Bone marrow (tissue), 2 donors: ENCODE data around the gene CADM1.

Source experiments
- DNase-seq, 2 donors: peaks; one replicate each; lab custom pipeline; 2025; lab: John Stamatoyannopoulos, UW

The CADM1 gene

DNA sequence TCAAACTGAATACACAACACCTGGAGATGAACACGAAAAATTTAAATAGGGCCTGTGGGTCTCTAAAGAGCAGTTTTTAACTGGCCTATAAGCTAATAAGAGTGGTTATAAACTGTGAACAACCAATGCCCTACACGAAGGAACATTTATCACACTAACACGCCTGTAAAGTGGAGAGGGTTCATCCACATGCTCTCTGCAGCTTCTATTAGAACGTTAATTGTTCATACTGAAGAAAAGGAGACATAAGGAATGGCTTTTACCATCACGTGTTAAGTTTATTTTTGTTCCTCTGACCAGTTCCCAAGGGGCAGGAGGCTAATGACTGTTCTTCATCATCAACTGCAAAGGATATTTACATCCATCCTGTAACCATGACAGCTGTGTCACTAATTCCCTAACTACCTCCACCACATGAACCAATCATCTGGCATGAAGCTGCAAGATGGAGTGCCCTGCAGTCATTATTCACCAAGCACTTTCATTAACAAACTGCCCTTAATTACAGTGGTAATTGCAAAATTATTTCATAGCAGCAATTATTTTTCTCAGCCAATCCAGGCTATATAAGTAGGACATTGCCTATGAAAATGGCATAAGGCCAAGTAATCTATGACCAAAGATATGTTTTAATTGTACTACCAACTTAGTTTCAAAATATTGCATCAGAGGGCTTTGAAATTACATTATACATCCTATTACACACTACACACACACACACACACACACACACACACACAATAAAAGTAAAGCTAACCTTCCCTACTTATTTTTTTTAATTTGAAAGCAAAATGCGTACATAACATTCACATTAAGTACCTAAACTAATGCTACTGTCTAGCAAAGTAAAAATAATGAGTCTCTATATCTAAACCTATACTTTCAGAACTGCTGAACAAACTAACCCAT, 186.7 kb downstream of the CADM1 start:
- DNase-seq, result no peak

DNA sequence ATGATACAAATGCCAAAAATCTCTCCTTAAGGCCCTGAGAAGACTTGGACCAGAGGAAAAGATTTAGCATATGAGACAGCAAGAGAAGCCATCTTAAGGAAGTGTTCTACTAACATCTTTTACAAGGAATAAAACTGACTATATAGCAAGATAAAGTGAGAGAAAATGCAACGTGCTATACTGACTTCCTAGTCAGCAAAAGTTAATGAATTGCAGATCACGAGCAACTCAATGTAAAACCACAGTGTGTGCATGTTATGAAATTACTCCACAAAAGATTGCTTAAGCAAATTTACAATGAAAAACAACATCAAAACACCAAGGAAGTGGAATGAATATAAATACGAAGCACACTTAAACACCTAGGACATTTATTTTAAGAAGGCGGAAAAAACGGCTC, 187.5 kb downstream of the CADM1 start:
- DNase-seq, result no peak

DNA sequence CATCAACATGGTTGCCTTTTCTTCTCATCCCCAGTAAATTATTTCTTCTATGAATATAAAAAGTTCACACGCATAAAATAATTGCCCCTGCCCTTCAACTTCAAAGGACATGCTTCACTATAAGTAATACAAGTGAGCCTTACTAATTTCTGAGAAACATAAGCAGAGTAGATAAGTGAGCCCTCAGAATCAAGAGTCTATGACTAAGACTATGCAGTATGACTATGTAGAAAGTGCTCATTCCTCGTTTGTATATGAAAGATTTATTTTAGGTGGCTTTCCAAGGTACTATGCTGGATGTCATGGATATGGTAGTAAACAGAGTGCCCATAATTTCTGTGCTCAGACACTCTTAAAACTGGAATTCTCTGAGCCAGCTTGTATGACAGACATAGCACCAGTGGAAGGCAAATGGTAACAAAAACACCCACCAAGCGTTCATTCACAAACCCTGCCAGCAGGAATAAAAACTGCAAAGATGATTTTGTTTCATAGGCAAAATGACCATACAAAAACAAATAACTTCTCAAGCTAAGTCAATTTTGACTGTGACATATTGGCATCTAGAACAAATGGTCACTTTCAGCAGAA, 189.8 kb downstream of the CADM1 start:
- DNase-seq, result no peak

DNA sequence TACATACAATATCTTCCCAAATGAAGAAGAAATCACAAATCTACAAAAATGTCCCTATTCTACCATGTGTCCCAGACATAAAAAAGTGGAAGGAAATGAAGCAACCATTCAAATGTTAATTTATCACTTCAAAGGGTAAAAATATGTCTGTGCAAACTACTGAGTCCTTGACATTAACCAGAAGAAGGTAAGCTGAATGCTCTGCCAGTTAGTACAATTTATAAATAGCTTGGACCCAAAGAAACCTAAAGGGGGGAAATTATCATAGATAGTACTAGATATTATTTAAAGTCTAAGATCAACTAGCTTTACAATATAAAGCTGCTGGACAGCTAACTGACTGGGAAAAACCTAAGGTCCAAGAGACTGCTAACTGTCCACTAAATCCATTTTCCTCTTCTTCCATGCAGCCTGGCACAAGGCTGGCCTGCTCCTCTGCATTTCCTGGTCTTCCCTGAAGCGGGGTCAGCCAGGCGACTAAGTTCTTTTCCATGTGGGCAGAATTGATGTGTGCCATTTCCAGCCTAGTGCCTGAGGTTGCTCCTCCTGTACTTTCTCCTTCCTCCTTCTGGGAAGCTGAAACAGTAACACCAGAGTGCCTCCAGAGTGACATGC, 190.9 kb downstream of the CADM1 start:
- DNase-seq, result no peak

DNA sequence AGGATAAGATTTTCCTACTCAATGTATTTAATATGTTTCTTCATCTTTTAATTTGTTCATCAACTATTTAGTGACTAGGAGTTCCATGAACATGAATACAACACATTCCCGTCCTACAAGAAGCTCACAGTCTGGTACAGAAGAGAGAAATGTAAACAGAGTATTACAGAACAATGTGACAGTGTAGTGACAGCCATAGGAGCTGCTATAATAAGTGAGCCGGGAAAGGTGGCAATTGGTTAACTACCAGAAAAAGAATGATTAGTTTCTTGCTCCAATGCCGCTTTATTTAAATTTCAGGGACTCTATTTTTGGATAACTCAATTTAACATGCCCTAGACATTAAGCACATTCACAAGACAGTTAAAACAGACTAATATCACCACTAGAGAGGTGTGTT, 192.3 kb downstream of the CADM1 start:
- no peak for DNase-seq

DNA sequence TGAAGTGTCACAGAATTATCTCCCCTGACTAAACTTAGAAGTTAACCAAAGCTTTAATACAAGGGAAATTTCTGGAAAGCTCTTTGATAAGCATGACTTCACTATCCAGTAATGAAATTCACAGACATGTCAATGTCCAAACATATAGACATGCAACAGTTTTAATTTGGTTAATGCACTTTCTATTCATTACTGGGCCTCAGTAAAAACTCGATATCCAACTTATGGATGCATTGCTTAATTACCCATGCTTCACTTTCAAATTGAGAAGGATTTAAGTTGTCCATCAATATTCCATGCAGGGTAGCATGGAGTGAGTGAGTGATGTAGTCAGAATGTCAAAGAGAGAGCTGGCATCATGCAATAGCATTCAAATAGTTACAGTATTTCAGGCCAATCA, 197.5 kb downstream of the CADM1 start:
- DNase-seq, result no peak

DNA sequence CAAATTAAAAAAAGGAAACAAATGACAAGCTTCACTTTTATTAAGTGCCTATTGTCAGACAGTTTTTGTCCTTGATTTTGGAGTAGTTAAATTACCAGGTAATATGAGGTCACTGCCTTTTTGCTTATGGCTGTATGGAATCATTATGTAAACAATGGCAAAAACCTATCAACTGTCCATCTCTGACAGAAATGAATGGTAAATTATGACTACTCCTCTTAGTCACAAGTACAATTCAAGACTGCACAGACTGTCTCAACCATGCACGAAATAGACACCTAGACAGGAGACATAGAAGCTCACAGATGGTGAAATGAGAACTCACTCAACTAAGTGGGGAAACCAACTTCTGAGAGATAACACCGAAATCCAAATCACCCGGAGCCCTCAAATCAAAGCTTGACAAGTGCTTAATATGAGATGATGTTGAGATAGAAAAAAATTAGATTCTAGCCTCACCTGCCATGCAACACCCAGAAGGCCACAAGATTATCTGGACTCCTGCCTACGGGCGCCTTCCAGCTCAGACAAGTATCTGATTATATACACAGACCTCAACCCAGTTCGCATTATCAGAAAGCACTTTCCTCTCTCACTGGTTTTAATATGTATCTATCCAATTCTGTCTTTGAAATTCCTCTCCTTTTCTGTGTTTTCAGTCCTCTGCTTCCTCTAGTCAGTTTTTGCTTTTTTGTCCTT, 199.3 kb downstream of the CADM1 start:
- no peak for DNase-seq

DNA sequence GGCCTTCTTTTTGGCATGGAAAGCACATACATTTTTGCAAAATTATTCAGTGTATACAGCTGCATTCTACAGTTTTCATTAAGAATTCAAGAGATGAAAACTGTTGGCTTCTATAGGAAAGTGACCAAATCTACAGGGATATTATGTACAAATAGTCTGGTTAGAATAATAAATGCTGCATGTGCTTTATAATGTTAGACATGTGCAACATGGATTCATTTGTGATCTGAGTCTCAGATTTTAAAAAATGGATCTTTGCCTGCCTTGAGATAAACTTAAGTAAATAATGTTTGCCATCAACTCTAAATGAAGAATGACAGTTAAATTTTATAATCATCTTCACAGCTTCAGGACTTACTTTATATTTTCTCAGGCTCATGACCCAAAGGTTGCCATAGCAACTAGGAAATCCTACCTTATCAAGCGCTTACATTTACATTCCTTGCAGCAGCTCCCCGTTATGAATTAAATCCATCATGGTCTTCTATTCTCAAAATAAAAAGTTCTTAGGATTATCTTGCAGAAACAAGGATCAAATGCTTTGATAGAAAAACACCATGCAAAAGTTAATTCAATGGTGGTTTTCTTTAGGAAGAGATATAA, 200.2 kb downstream of the CADM1 start:
- no peak for DNase-seq

DNA sequence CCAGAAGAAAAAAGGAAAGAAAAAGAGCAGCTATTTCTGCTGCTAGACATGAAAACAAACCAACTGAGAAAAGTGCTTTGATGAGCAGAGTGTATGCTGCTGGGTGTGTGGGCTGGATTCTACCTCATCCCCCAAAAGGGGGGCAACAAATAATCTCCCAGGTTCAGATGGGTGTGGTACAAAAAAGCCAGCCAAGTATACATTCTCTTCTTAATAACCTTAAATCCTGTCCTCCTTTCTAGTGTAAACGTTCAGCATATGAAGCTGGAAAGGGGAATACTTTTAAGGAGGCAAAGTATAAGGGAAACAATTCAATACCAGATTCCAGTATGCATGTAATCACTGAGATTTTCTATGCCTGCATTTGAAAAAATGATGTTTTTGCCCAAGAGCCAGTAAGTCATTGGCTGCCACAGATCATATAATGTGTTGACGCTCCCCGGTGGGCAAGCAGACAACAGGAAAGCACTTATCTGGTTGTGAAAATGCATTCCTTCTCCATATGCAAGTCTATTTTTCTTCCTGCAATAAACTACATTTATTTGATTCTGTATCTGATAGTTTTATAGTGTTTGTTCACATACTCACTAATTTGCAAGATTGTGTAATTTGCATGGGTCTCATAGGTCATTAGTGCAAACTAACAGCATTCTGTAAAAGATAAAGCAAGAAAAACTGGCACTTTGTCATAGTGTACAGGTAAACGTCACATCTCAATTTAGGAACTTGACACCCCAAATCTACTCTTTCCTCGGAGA, 201.1 kb downstream of the CADM1 start:
- no peak for DNase-seq

DNA sequence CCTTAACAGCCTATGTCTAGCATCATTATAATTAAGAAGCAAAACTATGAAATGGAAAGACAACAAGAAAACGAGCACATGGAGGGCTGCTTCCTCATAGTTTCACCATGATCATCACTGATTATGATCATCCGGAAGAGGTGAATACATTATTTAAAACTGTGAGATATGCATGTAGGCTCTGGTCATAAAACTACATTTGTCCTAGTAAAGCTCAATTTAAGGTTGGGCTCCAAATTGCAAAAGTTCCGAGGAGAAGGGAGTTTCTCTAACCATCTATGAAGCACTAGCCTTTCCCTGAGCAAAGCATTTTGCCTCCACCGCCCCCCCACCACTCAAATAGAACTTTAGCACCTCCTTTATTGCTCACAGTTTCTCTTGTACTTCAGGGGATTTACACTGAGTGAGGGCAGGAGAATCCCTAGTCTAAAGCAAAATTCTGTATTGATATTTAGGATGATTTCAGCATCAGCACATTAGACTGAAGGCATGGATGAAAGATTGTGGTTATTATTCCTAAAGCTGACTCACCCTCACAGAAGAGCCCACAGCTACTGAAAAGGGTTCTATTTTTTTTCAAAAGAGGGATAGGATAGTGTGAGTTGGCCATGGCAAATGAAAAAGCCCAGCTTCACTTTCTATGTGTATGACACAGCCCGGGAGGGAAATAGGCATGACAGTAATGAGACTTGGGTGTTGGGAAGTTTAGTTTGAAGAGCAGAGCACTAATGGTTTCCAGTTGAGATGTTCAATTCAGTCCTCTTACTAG, 203.4 kb downstream of the CADM1 start:
- DNase-seq, result no peak

DNA sequence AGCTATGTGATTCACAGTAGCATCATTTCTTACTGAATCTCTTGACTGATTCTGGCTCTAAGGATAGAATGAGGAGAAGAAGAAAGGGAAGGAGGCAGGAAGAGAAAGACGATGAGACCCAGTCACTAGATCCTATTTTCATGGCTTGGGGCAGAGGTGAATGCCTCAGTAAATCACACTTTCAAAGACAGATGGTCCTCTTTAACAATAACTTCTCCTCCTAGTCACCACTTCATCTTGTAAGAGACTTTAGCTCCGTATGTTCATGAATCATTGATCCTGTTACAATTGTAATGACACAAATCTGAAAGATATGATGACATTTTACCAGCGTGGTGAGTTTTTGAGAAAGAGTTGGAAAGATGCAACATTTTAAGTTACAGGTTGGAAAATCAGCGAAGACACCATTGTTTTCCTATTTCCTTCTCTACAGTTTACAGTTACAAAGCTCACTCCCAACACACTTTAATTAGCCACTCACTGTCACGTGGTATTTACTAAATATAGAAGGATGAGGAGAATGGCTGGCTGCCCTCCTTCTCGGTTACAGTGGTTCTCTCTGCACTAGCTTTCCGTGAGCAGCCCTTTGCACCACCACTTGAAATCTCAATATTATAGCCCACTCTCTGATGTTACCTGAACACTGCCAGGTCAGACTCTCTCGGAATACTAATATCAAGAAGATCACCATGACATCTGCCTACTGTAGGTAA, 205.8 kb downstream of the CADM1 start:
- DNase-seq, result no peak

DNA sequence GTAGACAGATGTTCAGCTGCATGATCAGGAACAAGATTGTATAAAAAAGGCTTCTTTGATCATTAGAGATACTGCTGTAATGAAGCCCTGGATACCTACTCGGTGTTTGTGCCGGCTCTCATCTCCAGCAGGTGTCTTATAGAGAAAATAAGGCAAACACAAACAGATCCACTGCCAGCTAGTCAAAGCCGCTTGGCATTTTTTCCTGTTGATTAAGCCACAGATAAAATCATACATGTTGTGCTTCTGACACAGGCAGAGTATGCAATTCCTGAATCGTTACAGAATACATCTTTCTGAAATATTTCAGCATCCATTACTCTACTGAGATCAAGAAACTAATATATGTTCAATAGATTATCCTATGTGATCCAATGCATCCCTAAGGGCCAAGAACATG, 206.9 kb downstream of the CADM1 start:
- DNase-seq, result no peak

DNA sequence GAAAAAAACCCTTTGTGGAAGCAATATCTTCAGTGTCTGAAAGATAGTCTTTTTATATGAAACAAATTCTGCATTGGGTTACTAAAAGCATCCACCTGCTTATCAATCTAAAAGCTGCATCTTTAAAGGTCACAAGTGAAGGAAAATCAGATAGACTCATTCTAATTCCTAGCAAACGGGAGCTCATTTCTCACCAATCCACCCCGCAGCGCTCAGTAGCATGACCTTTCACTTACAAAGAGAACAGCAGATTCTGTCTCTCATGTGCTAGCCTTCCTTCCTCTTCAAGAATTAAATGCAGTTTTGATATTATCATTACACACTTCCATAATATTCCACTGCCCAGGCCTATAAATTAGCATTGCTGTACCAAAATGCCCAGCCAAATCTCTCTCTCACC, 212.9 kb downstream of the CADM1 start:
- DNase-seq, result no peak

DNA sequence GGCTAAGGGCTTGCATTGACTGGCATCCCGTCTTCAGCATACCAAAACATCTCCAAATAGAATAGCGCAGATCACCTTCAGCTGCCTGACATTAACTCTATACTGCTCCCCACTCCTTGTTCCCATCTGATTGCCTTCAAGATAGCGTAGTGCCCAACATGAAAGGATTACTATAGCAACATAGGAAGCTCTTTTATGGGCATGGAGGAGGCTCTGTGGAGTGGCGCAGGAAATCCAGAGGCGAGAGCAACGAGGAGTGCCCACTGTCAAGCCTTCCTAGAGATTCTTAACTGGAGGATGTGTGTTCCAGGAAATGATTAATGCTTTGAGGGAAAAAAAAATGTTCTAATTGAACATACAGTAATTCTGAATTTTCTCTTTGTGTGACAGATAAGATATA, 213.3 kb downstream of the CADM1 start:
- DNase-seq, result no peak

DNA sequence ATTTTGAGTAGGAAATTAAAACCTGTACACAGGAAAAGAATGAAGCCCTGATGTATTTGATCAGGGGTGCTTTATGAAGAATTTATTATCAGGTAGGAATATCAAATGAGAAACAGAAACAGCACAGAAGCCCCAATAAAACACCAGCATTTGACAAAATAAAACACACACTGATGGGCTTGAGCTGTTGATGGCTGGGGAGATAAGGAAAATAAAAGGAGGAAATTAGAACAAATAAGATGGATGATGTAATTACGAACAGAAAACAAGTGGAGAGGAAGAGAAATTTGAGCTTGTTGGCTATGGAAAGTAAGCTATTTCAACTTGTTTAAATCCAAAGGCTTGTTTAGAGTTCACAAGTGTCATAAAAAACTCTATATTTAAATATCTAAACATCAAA, 213.7 kb downstream of the CADM1 start:
- no peak for DNase-seq

DNA sequence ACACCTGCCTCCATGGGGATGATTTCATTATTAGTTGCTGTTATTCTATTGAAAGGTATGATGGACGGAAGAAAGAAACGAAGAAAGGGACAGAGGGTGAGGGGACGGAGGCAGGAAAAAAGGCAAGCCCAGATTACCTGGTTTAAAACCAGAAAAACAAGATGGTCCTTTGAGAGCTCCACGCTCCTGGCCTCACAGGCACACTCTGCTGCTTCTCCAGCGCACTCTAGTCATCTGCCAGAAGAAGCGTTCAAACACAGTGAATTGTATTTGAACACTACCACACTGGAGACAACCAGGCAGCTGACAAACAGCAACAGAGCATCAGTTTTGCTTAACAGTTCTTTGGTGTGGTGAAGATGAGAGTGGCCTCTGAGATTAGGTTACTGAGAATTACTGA, 216.9 kb downstream of the CADM1 start:
- DNase-seq, result no peak

DNA sequence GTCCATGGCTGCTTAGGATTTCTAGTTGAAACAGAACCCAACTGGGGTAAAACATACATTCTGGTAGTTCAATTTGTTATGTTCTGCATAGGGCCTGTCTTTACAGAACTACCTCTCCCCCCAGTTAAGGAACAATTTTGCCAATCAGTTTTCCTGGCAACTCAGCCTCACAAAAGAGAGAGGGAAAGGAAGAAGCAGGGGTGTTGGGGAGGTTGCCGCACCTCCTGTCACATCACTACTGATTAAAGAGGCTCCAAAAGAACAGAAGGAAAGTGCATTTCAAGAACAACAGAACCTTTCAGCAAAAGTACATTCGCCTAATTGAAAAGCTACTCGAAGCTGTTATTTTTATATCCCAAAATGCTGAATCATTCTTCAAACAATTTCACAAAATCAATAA, 217.6 kb downstream of the CADM1 start:
- DNase-seq, result no peak

DNA sequence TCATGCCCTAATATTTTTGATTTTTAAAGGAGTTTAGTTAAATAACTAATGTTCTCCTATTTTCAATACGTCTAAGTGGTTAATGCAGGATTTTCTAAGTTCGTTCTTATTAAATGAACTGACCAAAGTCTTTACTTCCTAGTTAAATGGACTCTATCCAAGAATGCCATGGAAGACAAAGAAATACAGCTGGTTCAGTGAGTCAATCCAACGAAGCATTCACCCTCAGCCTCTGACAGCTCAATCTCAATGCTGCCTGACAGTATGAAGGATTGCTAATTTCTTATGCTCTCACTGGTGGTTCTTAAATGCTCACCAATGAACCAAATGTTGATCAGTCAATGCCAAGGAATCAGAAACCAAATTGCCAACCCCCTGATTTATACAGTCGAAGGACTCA, 219.4 kb downstream of the CADM1 start:
- no peak for DNase-seq

DNA sequence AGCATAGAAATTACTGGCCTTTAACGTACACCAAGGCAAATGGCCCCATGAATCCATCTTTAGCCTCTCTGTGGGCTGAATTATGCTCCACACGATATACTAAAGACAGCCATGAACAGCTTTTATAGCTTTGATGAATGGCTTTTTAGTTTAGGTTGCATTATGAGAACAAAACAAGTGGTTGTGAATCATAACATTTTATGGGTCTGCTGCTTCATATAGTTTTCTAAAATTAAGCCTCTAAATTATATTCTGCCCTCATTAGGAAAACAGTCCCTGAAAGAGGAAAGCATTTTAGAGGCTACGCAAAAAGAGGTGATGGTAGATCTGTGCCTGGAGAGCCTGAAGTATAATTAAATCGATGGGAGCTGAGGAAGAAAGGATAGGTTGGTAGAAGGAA, 221.3 kb downstream of the CADM1 start:
- DNase-seq, result no peak

DNA sequence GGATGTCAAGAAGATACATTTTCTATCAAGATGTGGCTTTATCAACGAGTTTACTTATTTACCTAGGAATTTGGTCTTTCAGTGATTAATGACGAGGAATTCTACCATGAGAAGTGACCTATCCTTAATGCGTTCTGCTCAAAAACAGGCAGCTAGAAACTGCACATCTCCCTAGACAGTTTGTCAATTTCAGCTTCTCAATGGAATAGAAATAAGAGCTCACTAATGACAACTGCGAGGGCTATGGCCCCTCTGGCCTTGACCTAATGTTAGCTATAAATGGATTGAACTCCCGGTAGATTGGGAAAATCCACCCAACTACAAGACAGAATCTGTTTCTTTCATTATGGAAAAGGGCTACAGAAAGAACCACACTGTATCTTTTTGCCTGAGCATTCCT, 223.4 kb downstream of the CADM1 start:
- DNase-seq, result no peak
